ENCODE measurements around the gene DGLUCY.
"Not testable (repeated sequence)": the region's sequence is repeated elsewhere in the genome, so short reads cannot be mapped to it uniquely, and the experiment has no call there.

The DGLUCY gene

DNA sequence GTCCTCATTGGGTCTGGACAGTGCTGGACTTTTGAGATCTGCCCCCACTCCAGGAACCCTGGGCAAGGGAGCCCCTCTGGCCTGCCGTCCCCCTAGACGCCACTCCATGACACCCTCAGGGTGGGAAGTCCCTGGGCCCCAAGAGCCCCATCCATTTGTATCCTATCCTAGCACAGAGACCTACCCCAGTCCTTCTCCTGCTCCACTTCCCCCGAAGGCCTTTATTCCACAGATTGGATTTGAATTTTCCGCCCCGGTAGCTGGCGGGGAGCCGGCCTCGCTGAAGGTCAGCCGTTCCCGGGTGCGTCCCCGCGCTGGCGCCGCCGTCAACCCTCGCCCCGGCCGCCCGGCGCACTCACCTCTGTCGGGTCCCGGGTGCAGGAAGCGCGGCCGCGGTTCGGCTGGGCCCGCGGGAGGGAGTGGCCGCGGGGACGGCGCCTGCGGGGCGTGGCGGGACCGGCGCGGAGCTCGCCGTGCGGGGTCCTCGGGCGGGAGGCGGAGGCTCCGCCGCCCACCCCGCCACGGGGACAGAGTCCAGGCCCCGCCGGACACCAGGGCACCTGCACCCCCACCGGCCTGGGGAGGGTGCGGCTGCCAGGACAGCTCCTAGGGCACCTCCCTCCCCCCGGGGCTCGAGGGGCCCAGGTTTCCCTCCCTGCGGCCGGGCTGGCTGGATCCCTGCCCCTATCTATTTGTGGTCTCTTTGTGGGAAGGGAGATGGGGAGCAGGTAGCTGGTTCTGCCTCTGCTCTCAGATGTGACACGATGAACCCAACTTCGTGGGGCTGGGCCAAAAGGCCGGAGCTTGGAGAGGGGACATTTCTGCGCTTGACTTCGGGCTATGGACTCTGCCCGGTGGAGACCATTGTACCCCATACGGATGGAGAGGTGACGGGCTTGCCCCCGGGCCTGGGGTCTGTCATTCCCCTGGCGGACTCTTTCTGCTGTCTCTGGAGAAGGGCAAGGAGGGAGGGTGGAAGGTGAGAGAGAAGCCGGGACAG, 150.6 kb downstream of the DGLUCY start:
- no peak for DNase-seq

DNA sequence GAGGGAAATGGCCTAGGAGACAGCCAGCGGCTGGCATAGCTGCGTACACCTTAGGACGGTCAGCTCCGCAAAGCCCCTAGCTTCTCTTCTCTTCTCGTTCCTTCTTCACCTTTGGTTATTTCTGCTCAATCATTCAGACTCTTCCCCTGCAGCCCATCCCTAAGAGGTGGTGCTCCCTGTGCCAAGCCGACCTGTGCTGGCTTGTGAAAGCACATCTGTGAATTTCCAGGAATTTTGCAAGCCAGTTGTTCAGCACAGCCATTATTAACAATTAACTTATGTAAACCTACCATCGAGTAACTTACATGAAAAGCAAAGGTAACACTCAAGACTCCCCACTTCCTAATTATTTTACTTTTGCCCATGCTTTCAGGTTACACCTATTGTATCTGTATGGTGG, 151.5 kb downstream of the DGLUCY start:
- no peak for DNase-seq

- not testable (repeated sequence) for DNase-seq
These were observed 152.4 kb downstream of the DGLUCY start for GRCh38 chr14:91266276-91266675.

- DNase-seq: no peak
These were observed 154.1 kb downstream of the DGLUCY start for GRCh38 chr14:91267965-91268437.

DNA sequence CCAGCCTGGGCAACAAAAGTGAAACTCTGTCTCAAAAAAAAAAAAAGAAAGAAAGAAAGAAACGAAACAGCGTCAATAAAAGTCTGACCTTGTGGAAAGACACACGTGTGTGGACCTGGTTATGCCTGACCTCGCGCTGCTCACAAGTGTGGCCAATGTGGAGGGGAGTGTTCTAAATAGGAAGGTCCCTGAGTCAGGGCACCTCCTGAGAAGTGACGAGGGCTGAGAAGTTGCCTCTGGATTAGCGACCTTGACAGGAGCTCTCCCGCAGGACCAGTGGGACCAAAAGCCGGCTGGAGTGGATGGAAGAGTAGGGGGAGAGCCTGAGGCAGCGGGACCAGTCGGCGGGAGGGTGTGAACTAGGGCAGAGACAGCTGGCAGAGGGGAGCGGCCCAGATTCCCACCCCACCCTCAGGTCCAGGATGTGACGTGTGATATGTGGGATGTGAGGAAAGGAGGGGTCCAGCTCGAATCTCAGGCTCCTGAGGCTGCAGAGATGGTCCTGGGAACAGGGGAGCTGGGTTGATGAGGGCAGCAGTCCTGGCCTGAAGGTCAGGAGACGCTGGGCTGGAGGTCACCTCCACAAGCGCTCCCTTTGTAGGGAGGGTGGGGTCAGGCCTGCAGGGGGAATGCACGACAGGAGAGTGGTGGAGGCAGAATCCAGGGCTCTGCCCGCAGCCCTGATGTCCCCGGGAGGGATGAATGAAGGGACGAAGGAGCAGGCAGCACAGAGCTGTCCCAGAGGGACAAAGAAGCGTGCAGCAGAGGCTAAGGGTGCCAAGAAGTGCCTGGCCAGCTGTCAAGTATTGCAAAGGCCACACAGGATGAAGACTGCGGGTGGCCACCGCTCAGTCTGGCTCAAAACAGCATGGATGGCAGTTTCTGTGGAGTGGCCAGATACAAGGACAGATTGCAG, 155.5 kb downstream of the DGLUCY start:
- DNase-seq: no peak

GRCh38 chr14:91270188-91270587, 156.3 kb downstream of the DGLUCY start:
- DNase-seq: no peak

- DNase-seq: no peak
These were observed 156.7 kb downstream of the DGLUCY start for GRCh38 chr14:91270619-91271018.

- no peak for DNase-seq
These were observed 157.8 kb downstream of the DGLUCY start for GRCh38 chr14:91271639-91272038.

DNA sequence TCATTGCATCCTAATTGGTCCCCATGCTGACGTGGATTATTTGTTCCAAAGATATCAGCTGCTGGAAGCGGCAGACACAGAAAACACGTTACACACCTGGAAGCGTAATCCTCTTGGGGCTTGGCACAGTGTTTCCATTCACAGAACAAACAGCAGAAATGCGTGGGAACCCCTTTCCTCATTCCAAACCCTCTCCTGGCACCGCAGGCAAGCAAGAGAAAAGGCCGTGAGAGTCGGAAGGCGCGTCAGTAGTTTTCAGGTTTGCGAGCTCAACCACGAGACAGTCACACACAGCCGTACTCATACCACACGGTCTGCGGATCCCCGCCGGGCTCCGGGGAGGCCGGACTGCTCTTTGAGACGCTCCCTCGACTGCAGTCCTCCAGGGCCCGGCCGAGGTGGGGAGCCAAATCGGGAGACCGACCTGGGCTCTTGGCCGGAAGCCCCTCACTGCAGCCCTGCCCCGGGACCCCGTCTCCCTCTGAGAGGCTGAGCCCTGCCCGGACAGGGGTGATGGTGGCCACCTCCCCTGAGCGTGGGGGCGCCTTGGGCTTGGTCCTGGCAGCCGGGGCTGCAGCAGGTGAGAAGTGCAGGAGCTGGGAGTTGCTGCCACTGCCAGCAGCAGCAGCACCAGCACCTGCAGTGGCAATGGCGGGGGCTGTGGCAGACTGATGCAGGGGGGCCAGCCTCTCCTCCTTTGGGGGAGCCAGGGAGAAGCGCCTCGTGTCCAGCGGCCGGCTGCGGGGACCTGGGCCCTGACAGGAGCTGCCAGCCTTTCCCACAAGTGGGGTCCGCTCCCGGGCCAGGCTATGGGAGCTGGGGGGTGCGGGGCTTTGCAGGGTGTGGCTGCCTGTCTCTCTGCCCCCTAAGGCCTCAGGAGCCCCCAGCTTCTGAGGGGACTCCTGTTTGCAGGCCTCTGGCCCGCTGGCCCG, 158.7 kb downstream of the DGLUCY start:
- no peak for DNase-seq

DNA sequence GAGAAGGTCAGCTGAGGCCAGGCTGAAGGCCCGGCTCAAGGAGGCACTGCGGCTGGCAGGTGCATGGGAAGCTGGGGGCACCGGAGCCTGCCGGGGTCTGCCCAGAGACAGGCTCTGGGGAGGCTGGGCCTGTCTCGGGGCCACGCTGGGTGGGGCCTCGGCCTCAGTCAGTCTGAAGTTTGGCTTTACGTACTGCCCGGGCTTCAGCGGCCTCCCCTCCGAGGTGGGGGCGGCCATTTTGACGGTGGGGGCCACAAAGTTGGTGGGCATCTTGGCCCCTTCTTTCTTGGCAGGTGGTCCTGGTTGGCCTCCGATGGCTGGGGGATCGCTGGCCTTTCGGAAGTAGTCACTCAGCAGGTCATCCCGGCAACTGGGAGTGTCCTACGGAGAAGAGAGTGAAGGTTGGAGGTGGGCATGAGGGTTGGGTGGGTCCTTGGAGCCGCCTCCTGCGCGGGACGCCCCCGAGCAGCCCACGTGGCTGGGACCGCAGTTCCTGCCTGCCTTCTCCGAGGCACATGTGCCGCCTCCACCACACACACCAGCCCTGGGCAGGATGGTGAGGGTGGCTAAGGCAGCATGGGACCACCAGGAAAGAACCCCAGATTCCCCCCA, 159.5 kb downstream of the DGLUCY start:
- no peak for DNase-seq

GRCh38 chr14:91273885-91274273, 160.0 kb downstream of the DGLUCY start:
- DNase-seq: no peak

- no peak for DNase-seq
These were observed 160.9 kb downstream of the DGLUCY start for GRCh38 chr14:91274796-91275195.
